Left renal cortex interstitium (tissue), 4 donors: ENCODE results near the gene SEMA5A. TPM values are rescaled to one million over a fixed set of nuclear protein-coding genes. Genes with fewer than 3 reads are reported as not detected.
"Not testable (repeated sequence)": the region's sequence is repeated elsewhere in the genome, so short reads cannot be mapped to it uniquely, and the experiment has no call there.

Experiments used
- DNase-seq, 4 donors: peaks; one replicate each; pipeline ENCODE4 v3.0.0-alpha.2; 2013; ENCODE audit warnings: low read depth in 4 of 4, low spot score in 2 of 4, missing footprints in 1 of 4
- polyA plus RNA-seq, 4 donors: library from polyadenylated mRNA; unstranded; fragments of 120-200 nt; gene quantifications; one replicate each; pipeline ENCODE4 v1.2.1, GENCODE V29; 2013; ENCODE audit not compliant: insufficient read length in 4 of 4

SEMA5A gene
- polyA plus RNA-seq, 4 donors = 34.7 to 37.4 (median 36.2) TPM

DNA sequence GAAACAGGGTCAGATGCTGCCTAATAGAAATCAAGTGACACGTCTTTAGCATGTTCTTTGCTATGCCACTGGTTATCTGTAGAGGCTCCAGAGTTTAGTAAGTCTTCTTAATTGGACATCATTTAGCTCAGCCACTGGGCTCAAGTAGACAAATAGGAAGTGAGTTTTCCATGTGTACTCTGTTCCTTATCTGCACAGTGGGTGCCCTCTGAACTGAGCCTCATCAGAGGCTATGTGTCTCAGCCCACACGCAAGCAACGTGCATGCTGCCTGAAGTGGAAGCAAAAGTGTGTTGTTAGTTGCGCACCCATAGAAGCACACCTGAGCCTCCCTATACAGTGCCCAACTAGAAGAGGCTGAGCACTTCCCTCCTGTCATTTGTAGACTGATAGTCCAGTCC, 134.7 kb downstream of the SEMA5A start:
- DNase-seq = no peak

DNA sequence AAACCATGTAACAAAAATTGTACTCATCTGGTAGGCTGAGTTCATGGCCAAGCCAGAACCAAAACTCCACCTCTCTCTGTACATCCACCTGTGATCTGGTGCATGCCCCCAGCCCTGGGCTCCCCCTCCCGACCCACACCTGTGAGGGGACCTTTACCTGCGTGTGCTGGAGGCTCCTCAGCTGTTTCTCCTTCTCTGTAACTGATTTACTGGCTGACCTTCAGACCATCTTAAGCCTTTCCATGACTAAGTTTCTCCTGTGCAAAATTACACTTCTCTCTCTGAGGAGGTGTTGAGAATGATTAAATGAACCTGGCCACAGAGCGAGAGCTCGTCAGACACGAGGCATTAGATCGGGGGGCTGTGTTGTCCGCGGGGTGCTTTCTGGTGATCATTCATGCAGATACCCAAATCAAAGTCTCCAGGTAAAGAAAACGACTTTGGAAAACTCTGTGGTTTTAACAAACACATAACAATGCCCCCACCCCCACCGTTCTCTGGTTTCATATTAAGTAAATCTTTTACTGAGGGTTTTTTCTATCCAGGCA, 136.4 kb downstream of the SEMA5A start:
- peak in 1 of 4 donors; percentile 28 for DNase-seq

DNA sequence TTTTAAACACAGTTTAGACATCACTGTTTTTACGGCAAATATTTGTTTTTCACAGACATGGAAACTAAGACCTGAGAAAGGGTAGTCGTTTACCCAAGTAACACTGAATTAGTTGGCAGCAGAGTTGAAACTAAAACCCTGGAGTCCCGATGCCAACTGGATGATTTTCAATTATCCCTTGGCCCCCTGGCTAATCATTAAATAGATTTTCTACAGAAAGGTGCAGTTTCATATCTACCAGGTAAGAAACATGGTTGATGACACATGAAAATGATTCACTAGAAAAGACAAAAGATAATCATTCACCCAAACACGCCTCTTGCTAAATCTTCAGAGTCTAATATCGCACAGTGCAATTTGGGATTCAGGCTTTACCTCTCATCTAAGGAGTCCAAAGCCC, 136.9 kb downstream of the SEMA5A start:
- DNase-seq = no peak

DNA sequence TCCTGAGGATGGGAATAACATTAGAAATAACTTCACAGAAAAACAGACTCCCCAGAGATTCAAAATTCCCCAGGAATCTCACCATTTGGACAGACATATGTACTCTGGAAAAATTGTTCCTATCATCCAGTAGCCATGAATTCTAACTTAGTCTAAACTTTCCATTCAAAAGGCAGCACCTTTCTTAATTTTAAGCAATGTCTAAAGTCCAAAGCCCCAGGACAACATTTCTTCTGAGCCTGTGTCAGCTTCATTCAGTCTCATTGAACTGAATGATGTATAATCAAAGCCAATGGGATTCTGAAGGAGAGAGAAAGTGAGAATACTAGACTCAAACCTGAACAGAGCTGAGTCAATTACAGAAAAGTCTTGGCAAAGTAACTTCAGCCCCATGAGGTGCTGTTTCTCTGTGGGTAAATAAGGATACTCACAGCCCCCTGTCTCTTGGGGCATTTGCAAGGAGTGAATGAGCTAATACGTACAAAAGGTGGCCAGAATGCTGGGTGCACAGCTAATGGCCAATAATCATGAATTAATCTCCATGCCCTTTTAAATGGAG, 140.6 kb downstream of the SEMA5A start:
- DNase-seq = no peak

DNA sequence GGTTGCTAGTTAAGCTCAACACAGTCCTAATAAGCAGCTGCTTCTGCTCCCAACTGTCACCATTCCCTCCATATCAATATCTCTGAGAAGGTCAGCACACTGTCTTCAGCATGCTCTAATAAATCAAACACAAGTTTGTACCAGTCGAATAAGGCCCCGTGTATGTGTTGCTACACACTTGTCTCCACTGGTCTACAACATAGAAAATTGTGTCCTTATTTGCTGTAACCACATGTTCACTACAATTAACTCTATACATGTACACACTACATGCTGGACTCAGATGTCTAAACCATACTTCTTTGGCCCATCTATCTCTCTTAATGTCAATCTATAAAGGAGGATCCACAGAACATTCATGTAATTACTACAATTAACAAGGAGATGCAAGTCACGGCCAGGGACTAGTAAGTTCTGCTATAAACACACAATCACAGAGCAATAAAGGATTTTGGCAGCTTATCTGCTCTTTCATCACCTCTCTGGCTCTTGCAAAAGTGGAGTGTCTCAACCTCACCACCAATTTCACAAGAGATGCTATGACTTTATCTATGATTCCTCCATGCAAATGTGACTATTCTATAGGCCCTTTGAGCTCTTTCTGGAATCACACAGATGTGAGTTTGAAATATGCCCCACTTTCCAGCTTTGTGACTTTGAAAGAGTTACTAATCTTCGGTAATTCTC, 143.9 kb downstream of the SEMA5A start:
- no peak for DNase-seq

DNA sequence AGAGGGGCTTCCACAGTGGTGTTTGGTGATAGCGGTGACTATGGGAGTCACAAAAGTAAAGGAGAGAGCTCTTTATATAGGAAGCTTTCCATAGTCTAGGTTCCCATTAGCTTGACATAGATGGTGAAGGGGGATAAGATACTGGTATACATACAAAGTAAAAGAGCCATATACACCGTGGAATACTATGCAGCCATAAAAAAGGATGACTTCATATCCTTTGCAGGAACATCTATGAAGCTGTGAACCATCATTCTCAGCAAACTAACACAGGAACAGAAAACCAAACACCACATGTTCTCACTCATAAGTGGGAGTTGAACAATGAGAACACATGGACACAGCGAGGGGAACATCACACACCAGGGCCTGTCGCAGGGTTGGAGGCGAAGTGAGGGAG, 146.1 kb downstream of the SEMA5A start:
- DNase-seq = not testable (repeated sequence)

DNA sequence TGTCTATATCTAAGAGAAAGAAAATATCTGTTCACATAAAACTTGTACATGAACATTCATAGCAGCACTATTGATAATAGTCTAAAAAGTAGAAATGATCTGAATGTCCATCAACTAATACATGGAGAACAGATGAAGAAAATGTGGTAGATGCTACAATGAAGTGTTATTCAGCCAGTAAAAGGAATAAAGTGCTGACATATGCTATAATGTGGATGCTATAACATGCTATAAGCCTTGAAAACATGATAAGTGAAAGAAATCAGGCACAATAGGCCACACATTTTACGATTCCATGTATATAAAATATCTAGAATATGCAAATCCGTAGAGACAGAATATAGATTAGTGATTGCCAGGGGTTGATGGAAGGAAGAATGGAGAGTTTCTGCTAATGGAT, 146.8 kb downstream of the SEMA5A start:
- DNase-seq = no peak

DNA sequence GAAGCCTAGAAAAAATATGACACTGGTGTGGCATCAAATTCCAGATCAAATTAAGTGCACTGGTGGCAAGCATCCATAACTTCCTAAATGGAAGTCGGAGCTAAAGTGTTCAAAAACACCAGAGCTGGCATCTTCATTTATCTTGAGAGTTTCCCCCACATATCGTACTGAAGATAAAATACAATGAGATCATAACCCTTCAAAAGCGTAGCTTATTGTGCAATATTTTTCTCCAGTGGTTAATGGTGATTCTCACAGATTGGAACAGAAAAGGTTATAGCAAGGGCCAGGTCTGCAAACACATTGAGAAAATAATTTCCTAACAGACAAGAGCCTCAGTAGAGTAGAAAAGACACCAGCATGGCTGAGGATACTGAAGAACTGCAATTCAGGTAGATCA, 147.6 kb downstream of the SEMA5A start:
- no peak for DNase-seq

DNA sequence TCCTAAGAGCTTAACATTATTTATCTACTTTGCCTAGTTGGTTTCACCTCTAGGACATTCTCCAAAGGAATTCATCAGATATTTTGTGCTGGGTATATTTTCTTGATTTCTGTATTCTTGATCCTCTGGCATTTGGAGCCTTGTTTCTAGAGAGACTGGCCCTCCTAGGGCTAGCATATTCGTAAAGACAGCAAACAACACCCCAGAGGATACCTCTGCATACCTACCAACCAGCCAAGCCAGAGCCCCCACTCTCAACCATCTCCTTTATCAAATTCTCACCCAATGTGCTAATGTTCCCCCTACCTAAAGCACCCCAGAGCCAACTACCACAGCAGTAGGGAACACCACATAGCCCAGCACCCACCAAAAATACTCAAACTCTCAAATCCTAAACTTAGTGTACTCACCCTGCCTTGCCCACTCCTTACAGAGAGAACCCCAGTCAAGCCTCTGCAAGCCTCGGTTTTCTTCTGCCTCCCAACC, 149.5 kb downstream of the SEMA5A start:
- DNase-seq = no peak

DNA sequence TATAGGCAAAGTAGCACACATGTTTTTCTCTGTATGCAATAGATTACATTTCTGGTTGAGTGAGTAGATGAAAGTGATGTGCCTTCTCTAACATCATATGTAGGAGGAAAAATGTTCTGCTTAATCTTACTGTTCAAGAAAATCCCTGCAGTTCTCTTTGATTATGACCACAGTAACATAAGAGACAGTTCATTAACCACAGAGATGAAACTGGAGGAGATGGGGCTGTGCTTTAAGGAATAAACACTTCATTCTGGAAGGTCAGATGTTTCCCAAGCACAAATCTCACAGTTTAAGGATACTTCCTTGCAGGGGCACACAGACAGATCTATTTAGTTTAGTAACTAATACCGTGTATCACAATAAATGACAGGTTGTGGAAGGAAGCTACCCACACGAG, 150.2 kb downstream of the SEMA5A start:
- DNase-seq = no peak

DNA sequence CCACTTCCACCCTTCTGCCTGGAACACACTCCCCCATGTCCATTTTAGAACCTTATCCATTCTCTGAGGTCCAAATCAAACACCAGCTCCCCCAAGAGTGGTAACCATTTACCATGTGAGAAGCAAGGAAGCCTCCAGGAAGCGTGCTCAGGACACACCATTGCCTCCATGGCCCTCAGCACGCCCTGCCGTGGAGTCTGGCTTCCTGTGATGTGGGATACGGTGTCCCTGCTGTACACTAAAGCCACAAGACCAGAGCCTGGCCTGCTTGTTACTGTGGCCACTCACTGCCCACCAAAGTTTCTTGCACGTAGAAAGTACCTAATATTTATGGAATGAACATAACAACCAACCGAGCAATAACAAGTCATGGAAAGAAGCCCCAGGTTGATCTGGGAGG, 151.7 kb downstream of the SEMA5A start:
- DNase-seq = no peak

DNA sequence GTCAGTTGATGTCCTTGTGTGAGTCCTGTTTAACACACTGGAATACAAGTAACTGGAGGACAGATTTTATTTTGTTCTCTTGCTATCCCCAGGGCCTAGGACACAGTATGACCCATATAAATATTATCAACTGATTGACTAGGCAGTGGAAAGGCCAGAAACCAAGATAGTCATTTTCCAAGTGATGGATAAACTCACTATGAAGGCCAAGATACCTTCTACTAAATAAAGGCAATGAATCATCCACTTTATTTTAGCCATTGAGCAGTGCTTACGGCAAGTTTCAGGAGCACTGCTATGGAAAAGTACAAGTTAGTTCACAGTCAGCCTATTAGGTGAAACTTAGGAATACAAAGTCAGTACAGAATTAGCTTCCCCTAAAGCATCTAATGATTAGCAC, 153.2 kb downstream of the SEMA5A start:
- DNase-seq = no peak

DNA sequence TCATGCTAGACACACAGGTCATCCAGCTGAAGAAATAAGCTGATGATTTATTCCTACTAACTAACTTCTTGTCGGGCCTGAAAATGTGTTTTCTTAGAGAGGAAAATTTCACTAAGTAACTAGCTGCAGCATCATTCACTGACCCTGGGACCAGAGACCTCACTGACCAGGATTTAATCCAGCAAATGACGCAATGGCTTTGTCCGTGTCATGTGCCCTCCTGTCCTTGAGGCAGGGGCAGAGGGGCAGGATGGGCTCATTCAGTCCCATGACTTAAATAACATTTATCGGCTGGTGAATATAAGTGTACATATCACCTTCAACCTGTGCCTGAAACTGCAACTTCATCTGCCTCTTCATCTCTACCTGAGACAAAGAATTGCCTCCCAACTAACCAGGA, 154.8 kb downstream of the SEMA5A start:
- DNase-seq = no peak

DNA sequence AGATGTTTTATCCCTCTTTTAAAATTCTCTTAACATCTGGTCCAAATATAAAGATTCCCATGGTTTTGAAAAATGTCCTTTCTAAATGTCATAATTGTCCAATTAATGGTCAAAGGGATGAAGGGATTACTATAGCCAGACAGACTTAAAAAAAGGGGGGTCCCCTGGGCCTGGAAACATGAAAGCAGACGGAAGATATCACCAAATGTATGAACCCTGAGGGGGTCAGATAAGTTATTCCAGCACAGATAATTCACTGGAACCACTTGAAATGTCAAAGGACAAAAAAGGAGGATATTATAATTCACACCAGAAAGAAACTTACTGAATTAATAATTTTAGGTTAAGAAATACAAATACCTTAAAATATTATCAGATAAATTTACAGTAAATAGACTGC, 155.8 kb downstream of the SEMA5A start:
- DNase-seq = no peak

DNA sequence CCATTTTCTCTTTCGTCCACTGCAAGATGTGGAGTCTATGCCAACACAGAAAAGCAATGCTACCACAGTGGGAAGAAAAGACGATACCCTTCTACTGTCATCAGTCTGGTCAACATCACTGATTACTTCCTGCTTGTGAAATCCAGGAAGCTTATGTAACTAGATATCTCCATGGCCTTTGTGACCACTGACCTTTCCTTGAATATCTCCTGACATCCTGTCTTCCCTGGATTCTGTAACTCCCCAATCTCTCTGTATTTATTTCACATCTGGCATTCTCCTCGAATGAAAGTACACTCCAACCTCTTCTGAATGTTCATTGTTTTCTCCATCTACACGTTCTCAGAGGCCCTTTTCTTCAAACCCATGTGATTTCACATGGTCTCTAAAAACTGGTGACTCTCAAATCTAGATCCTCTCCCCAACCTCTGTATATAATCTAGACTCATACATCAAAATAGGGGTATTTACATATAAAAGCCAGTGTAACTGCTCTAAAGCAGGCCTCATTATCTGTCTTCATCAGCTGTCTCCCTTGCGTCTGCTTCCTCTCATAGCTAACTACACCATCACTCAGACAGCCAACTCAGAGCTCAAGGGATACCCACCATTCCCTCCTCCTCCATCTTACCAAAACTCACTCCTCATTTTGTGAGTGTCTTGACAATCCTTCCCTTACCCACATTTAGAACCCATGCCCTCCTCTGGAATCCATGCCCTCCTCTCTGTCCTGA, 156.8 kb downstream of the SEMA5A start:
- no peak for DNase-seq

DNA sequence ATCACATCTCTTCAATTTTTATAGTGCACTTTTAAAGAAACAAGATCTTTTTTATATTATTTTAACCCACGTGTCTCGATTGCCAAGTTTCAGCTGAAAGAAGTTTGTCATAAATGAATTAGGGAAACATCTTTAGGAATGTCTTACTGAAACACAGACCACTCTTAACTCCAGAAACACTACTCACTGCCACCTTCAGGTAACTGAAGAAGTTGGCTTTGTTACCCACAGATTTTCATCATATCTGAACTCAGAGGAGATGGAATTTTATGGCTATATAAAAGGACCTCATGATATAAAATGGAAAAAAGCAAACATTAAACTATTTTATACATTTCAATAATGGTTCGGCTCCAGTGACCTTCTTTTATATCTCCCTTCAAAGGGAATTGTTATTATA, 158.0 kb downstream of the SEMA5A start:
- no peak for DNase-seq

DNA sequence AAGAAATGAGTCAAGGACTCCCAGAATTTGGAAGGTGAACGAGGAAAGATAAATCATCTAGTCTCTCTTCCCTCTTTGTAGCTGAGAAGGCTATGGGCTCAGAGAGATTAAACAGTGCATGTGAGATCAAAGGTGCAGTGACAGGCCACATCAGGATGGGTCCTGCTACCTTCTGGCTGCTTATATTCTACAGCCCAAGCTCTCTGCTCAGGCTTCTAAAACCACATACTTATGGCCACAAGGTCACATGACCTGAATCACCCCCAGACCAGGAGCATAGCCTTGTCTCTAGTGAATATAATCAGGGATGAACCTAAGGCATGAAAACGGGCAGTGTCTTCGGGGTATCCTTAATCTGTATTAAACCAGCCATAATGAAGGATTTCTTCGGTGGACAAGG, 158.9 kb downstream of the SEMA5A start:
- DNase-seq = no peak

DNA sequence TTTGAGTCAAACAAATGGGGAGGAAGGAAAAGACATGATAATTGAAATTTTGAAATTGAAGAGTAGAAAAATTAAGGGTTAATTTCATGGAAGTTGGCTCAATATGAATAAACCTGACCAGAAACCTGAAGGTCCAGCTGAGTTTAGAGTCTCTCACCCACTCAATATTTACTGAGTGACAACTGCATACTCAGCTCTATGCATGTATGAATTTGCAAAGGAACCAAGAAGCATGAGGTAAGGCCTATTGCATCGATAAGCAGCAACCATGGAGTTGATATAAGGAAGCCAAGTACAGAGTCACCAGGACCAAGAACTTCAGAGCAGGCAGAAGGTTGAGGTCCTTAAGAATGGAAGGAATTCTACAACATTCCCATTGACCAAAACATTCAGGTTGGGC, 163.4 kb downstream of the SEMA5A start:
- DNase-seq = no peak

DNA sequence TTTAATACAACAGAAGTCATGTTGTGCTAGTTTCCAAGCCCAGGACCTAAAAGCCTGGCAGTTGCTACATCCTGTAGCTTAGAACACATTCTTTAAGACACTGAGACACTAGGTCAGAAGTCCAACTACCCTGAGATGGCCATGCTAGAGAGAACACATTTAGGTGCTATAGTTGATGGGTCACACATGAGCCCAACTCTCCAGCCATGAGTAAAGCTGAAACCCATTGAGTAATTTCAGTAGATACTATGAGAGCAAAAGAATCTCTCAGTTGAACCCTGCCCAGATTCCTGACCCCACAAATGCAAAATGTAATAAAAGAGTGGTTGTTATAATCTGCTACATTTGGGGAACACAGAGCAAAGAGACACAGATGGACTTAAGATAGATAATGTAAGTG, 164.4 kb downstream of the SEMA5A start:
- DNase-seq = no peak

DNA sequence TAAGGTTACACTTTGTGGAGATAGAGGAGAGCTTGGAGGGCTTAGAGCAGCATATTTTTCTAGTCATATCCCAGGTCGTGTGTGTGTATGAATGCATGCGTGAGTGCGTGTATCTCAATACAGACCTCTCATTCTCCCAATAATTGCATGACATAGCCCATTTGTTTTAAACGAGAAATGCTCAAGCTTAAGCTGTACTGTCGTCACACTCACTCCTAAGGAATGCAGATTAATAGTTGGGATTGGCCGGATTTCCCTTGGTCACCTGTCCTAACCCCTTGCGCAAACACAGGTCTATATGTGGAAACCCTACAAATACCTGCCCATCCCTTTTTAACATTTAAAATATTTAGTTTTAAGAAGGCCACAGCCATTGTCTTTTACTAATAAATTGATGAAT, 165.8 kb downstream of the SEMA5A start:
- DNase-seq = no peak

DNA sequence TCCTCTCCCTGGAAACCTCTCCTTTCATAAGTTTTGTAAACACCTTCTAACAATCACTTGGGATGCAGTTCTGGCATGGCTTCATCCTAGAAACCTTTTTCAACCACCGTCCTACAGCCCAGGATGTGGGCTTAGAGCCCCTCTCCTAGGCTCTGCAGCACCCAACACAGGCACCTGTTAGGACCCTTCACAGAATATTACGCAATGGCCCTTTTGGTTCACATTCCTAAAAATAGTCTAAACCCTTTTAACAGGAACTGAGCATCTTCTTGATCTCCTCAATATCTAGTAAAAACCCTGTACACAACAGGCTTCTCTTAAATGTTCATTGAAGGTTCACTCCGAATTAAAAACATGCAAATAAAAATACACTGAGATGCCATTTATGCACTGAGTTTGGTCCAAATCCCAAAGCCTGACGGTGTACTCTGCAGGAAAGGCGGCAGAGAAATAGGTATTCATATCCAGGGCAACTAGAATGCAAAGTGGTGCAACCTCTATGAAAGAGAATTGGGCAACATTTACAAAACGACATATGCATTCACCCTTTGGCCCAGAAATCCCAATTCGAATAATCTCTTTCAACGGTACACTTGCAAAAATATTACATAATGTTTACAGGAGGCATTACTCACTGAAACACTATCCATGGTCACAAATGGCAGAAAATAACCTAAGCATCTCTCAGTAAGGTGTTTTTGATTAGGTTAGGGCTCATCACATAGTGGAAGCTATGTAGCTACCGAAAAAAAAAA, 169.3 kb downstream of the SEMA5A start:
- DNase-seq = no peak
